LHCN-M2 (cell line): Measurements from ENCODE around the gene MAP4K1. TPM values are rescaled to one million over a fixed set of nuclear protein-coding genes. Genes with fewer than 3 reads are reported as not detected.

Source experiments
- DNase-seq: peaks from one replicate; pipeline ENCODE4 v3.0.0-alpha.2; 2012; ENCODE audit warnings: low read depth
- polyA plus RNA-seq: library from polyadenylated mRNA; unstranded; fragments of >200 nt; gene quantifications from one replicate; pipeline ENCODE4 v1.2.1, GENCODE V29; 2012; ENCODE audit warnings: missing spikeins
- total RNA-seq: library from RNA; depleted of rRNA; stranded (reverse); fragments of >200 nt; gene quantifications from 2 replicates; pipeline ENCODE4 v1.2.3, GENCODE V29; 2014; rRNA removed

The MAP4K1 gene
- 0.19 and 2.0 TPM in 2 replicates for total RNA-seq
- 0.09 TPM for polyA plus RNA-seq

- DNase-seq = no peak
Measured at GRCh38 chr19:38617764-38618589, at the start of gene MAP4K1. Gene MAP4K1, minus strand, starts transcription at chr19:38617953. Its CDS starts 58 bp downstream, at chr19:38617895.

DNA sequence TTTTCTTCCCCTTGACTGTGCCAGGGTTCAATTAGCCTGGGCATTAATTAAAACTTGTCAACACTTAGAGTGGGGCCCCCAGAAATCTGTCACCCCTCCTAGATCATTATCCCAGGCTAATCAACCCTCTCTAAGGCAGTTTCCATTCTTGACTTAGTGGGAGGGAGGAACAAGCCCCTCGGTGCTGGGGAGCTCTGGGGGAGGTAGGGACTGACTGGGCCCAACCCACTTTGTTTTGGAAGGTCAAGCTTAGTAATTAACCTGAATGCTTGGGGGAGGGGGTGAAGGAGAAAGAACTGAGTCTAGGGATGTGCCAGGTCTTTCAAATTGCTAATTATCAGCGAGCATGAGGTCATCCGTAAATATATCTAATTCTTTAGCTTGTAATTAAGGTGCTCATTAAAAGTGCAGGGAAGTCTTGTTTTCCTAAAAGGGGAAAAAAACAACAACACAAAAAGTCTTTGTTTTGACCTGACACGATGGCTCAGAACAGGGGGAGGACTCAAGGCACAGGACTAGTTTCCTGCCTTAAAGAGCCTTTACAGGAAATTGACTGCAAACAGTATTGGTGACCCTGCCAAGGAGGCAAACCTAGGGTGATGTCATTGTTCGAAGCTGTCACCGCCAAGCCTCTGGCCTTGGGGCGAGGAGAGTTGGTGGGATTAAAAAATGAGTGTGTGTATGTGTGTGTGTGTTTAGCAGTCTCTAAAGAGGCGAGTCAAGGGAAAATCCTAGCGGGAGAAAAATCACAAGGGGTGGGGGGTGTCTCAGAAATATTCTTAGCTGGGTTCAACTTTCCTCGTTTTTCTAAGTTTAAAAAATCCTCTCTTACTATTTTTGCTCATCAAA is 49.1 kb upstream of the MAP4K1 start:
- peak; percentile 73 for DNase-seq

DNA sequence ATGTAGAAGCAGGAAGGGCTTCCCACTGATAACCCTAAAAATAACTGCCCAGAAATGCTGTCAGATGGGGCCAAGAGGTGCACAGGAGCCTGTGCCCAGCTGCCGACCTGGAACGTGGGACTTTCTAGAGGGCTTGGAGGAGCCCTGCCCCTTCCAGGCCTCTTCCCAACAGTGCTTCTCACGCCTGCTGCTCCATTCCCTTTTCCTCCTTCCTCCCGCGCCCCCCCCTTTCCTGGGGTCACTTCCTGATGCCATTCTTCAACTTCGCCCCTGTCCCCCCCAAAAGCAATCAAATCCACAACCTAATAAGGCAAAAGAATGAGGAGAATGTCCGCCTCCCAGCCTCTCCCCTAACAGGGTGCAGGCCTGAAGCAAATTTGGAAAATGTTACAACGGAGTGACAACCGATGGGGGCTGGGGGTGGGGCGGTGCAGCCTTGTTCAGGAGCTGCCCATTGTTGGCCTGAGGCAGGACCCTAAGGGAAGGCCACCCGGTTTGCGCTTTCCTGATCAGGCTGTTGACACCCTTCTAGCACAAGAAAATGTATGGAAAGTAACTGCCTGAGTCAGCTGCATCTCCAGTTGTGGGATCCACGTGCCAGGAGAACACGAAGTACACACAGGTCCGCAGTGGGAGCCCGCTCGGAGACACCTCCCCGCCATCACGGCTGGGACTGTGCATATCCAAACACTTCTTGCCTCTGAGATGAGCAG is 48.4 kb upstream of the MAP4K1 start:
- DNase-seq = peak; percentile 77

DNA sequence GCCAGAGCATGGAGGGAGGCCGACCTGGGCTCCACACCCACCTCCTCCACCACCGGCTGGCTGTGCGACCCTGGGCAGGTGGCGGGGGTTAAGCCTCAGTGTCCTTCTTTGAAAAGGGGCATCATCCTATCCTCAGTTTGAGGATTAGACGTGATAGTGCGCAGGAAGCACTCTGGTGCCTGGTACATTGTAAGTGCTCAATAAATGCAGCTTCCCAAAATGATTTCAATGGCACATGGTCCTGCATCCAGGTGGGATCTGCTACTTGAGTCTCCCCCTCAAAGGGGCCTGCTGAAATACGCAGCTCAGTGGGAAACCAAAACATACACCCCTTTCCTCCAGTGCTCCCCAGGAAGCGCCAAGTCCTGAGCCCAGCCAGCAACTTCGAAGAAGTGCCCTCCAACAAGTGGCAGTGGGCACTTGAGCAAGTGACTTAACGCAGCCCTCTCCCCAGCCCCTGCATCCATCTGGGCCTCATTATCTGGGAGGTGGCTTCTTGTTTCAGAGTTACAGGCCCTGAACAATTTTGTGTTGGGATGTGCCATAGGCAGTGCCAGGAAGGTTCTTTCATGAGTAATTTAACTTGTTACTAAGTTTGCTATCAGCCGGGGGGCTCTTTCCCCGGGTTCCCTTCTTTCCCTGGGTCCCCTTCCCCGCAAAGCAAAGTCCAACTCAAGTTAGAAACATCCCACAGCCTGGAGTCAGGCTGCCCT is 47.6 kb upstream of the MAP4K1 start:
- no peak for DNase-seq

- no peak for DNase-seq
Measured at GRCh38 chr19:38664503-38665211, 46.9 kb upstream of the MAP4K1 start.

GRCh38 chr19:38663957-38664502 is 46.3 kb upstream of the MAP4K1 start:
- no peak for DNase-seq

DNA sequence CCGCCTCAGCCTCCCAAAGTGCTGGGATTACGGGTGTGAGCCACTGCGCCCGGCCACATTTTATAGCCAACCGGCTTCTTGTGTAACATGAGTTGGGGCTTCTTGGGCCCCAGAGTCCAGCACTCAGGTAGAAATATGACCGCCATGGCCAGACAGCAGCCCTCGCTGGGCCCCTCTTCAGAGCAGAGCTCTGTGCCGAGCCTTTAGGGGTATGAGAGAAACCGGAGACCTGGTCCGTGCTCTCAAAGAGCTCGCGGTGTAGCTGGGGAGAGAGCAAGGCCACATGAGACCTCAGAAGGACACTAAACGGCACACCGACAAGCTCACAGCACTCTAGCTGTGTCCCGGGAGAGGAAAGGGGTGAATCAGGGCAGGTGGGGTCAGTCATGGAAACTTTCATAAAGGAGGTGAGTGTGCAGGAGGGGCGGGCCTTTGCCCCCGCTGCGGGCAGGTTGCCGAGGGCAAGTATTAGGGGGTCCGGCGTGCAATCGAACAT is 45.5 kb upstream of the MAP4K1 start:
- DNase-seq = no peak

DNA sequence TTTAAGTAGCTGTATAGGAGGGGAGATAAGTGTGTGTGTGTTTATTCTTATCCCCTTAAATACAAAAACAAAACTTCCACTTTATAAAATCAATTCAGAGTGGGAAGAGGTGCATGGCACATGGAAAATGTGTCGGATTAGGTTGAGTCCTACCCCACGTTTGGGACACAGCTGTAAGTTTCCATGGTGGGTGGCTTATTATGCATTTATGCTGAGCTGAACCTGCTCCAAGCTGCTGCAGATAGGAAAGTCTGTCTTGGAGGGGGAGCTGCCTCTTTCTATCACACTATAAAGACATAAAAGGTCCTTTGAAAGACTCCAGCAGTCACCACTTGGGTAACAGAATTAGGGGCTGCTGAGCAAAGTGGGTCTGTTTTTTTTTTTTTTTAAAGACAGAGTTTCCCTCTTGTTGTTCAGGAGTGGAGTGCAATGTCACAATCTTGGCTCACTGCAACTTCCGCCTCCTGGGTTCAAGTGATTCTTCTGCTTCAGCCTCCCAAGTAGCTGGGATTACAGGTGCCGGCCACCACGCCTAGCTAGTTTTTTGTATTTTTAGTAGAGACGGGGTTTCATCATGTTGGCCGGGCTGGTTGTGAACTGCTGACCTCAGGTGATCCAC is 44.9 kb upstream of the MAP4K1 start:
- DNase-seq = no peak

GRCh38 chr19:38661996-38662395 is 44.2 kb upstream of the MAP4K1 start:
- DNase-seq = no peak

GRCh38 chr19:38661136-38661535 is 43.4 kb upstream of the MAP4K1 start:
- no peak for DNase-seq

DNA sequence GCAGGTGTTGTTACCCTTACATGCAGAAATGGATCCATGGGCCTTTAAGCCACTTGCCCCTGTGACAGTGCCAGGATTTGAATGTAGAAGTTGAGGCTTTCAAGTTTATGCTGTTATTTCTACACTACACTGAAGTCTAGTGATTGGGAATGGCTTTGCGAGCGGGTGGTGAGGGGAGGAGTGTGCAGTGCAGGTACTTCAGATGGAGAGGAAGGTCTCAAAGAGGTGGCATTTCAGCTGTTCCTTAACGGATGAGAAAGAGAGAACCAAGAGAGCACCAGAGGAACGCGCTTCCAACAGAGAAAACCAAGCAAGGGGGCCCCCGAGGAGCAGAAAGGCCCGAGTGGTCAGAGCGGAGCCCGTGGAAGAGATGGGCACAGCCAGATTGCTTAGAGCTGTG is 43.0 kb upstream of the MAP4K1 start:
- no peak for DNase-seq

DNA sequence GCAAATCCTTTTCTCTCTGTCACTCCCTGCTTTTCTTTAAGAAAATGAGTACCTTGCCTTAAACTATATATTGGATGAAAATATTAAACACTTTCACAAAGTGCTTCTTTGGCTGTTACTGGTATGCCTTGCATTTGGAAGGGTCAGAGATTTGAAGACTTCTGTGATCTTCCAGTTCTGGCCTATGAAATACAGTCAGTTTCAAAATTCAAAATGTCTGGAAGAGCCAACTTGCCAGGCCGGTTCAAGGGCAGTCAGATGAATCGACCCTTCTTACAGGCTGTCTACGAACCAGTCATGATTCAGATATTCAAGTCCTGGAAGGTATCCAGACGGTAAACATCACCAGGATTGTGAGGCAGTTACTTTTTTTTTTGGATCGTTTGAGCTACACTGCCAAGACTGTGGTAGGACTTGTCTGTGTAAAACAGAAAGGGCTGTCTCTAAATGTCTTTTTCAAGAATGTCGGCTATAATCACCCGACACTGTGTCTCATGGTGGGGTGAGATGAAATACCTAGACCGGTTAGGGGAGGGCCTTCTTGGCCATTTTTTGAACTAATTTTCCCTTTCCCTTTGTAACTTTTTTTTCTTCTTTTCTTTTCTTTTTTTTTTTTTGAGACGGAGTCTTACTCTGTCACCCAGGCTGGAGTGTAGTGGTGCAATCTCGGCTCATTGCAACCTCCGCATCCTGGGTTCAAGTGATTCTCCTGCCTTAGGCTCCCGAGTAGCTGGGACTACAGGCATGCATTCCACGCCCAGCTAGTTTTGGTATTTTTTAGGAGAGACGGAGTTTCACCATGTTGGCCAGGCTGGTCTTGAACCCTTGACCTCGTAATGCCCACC is 40.9 kb upstream of the MAP4K1 start:
- DNase-seq = peak; percentile 99

DNA sequence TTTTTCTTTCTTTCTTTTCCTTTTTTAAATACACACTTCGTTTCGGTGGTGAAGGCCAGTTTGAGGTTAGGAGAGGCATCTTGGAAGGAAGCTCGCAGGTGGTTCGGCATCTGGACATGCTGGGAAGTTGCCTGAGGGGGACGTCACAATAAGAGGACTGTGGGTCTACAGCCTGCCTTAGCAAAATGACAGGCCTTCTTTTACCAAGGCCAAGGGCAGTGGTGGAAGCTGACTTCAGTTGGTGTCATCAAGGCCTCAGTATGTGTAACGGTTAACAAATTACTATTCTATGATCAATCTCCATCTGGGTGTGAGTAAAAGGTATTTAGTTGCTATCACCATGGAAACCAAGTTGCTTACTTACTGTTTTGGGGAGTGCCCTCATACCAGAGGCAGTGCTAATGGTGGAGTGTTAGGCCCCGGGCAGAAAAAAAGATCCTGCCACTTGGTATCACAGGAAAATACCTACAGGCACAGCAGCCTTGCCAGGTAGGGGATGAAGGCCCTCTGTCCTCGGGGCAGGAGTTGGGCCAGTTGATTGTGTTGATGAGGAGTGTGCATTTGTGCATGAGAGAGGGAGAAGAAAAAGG is 40.0 kb upstream of the MAP4K1 start:
- DNase-seq = peak; percentile 93

DNA sequence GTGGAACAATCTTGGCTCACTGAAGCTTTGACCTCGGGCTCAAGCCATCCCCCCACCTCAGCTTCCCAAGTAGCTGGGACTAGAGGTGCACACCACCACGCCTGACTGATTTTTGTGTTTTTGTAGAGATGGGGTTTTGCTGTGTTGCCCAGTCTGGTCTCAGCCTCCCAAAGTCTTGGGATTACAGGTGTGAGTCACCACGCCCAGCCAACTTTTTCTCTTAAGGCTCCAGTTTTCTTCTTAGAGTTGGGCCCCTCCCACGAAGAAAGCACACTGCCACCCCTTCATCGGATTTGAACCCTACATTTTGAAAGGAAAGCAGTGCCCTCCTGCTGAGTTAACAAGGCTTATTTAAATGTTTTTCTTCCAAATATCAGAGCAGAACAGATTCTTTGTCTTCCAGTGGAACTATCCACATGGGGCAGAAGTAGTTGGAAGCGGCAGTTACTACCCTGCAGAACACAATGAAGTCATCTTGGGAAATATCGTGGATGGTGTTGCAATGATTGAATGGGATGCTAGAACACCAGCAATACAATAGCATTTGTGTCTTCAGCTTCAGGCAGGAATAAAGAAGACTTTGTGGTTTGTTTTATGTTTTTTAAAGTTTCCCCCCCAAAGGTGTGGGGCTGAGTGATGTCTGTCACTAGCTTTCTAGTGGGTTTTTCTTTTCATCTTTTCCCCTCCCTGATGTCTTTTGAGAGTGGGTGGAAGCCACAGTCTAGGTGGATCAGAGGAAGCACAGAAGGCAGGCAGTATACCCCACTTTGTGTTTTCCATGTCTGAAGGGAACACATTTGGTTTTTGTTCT is 38.6 kb upstream of the MAP4K1 start:
- peak; percentile 81 for DNase-seq

DNA sequence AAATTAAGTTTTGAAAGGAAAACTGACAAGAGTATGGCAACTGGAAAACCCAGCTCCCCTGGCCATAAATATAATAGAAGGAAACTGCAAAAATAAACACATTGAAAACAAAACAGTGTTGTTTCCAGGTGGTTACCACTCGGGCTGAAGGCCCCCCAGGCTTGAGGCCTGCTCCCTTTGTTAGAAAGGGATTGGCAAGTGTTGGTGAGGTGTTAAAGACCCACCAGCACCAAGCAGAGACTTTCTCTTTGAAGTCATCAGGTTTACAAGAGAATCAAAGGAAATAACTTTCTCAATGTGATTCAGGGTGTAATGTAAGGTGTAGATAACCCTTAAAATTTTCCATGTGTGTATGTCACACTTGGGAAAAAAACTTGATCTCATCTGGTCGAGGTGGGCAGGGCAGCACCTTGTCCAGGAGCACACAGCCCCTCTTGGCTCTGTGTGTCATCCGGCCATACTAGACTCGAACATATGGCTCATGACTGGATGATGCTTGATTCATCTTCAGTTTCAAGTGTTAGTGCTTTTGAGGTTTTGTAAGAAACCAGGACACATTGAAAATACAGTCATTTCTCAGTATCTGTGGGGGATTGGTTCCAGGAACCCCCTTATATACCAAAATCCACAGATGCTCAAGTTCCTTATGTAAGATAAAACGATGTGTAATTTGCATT is 37.5 kb upstream of the MAP4K1 start:
- DNase-seq = peak; percentile 67

DNA sequence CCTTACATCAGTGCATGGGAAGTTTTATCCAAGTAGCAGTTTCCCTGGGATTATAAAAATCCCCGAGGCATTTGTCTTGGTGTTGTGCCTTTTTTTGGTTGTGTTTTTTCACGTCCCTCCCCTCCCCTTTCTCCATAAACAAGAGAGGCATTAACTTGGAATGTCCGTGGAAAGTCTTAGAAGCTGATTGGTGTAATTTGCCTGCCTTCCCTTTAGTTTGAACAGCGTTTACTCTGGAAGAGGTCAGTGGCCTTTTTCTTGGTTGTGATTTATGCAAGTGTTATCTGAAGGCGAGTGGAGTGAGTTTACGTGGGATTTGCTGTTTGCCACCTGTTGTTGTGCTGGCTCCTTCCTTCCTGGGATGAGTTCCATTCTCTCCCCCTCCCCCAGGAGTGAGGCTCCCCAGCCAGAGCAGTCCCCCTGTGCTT is 36.9 kb upstream of the MAP4K1 start:
- peak; percentile 77 for DNase-seq
